Liver (tissue), 3 donors: ENCODE data around the gene LIFR.

ENCODE experiments used
- FOXA1 ChIP-seq: IDR thresholded peaks from 2 replicates; pipeline ENCODE4 v1.6.1; 2016; ENCODE audit warnings: antibody characterized with exemption
- FOXA2 ChIP-seq: IDR thresholded peaks from 2 replicates; pipeline ENCODE4 v1.6.1; 2016; ENCODE audit warnings: antibody characterized with exemption
- GABPA ChIP-seq, 2 donors: IDR thresholded peaks in 1 of 2; conservative IDR thresholded peaks in 1 of 2; 2 replicates each; pipeline ENCODE4 v1.6.1; 2016; ENCODE audit warnings: antibody characterized with exemption in 2 of 2, mild to moderate bottlenecking in 1 of 2, moderate library complexity in 1 of 2
- HNF4A ChIP-seq, 2 donors: conservative IDR thresholded peaks; 2 replicates each; pipeline ENCODE4 v1.6.1; 2016; ENCODE audit warnings: antibody characterized with exemption in 2 of 2, mild to moderate bottlenecking in 2 of 2
- JUND ChIP-seq, 2 donors: IDR thresholded peaks; 2 replicates each; pipeline ENCODE4 v1.6.1; 2016; ENCODE audit warnings: antibody characterized with exemption in 2 of 2
- MAX ChIP-seq: IDR thresholded peaks from 2 replicates; pipeline ENCODE4 v1.6.1; 2016; ENCODE audit warnings: antibody characterized with exemption
- RAD21 ChIP-seq, 2 donors: IDR thresholded peaks; 2 replicates each; pipeline ENCODE4 v1.6.1; 2016; ENCODE audit warnings: antibody characterized with exemption in 2 of 2, mild to moderate bottlenecking in 2 of 2
- SP1 ChIP-seq: IDR thresholded peaks from 2 replicates; pipeline ENCODE4 v1.6.1; 2018; ENCODE audit warnings: antibody characterized with exemption, mild to moderate bottlenecking
- TAF1 ChIP-seq: conservative IDR thresholded peaks from 2 replicates; pipeline ENCODE4 v1.6.1; 2016; ENCODE audit warnings: antibody characterized with exemption, mild to moderate bottlenecking
- YY1 ChIP-seq: IDR thresholded peaks from 2 replicates; pipeline ENCODE4 v1.6.1; 2016; ENCODE audit warnings: antibody characterized with exemption, mild to moderate bottlenecking
- ZBTB33 ChIP-seq: IDR thresholded peaks from 2 replicates; pipeline ENCODE4 v1.6.1; 2016; ENCODE audit warnings: antibody characterized with exemption
- TF ChIP-seq, protein P1 (sequence below): IDR thresholded peaks from 2 replicates; pipeline ENCODE4 v1.6.1; 2016; ENCODE audit warnings: antibody characterized with exemption
- TF ChIP-seq, protein P2 (sequence below): fragments of 150-350 bp; IDR thresholded peaks from 2 replicates; pipeline ENCODE4 v1.5.1; 2017; ENCODE audit warnings: improper control_type of control experiment, low read depth, low read length; ENCODE audit not compliant: missing input control
- TF ChIP-seq, protein P3 (sequence below): IDR thresholded peaks from 2 replicates; pipeline ENCODE4 v1.6.1; 2016; ENCODE audit warnings: antibody characterized with exemption, mild to moderate bottlenecking
- donor health status: healthy.
- donor health status: healthy.

DNA sequence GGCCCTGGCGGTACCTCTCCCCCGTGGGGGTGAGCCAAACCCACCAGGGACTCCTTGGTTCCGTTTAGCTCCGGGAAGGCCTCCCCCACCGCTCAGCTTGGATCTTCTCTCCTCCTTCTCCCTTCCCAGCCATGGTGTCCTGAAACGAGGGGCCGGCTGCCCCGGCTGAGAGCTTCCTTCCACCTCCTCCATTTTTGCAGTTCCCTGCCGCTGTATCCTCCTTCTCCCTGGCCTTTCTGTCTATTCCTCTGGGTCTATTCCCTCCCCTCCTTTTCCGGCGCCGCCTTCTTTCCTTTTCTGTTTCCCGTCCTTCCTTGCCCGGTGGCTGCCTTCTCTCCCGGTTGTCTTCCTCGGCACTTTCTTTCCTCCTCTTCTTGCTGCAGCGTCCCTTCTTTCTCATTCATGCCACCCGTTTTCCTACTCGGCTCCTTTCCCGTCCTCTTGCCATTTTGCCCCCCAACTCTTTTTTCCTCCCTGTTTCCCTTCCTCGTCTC is 110.4 kb downstream of the LIFR start:
- TF ChIP-seq, protein P1, sequence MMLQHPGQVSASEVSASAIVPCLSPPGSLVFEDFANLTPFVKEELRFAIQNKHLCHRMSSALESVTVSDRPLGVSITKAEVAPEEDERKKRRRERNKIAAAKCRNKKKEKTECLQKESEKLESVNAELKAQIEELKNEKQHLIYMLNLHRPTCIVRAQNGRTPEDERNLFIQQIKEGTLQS = no peak
- TF ChIP-seq FOXA1 (no peak), HNF4A (conservative IDR thresholded peaks at IDR 0.05) (no peak), SP1 (no peak), RAD21 (IDR thresholded peaks at IDR 0.05) (no peak), ZBTB33 (no peak), TAF1 (no peak), MAX (no peak), GABPA (IDR thresholded peaks at IDR 0.05 in 1 of 2, conservative IDR thresholded peaks at IDR 0.05 in 1 of 2) (no peak), FOXA2 (no peak), YY1 (no peak), JUND (IDR thresholded peaks at IDR 0.05) (no peak)
- TF ChIP-seq, protein P2, sequence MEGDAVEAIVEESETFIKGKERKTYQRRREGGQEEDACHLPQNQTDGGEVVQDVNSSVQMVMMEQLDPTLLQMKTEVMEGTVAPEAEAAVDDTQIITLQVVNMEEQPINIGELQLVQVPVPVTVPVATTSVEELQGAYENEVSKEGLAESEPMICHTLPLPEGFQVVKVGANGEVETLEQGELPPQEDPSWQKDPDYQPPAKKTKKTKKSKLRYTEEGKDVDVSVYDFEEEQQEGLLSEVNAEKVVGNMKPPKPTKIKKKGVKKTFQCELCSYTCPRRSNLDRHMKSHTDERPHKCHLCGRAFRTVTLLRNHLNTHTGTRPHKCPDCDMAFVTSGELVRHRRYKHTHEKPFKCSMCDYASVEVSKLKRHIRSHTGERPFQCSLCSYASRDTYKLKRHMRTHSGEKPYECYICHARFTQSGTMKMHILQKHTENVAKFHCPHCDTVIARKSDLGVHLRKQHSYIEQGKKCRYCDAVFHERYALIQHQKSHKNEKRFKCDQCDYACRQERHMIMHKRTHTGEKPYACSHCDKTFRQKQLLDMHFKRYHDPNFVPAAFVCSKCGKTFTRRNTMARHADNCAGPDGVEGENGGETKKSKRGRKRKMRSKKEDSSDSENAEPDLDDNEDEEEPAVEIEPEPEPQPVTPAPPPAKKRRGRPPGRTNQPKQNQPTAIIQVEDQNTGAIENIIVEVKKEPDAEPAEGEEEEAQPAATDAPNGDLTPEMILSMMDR = no peak
- TF ChIP-seq, protein P3, sequence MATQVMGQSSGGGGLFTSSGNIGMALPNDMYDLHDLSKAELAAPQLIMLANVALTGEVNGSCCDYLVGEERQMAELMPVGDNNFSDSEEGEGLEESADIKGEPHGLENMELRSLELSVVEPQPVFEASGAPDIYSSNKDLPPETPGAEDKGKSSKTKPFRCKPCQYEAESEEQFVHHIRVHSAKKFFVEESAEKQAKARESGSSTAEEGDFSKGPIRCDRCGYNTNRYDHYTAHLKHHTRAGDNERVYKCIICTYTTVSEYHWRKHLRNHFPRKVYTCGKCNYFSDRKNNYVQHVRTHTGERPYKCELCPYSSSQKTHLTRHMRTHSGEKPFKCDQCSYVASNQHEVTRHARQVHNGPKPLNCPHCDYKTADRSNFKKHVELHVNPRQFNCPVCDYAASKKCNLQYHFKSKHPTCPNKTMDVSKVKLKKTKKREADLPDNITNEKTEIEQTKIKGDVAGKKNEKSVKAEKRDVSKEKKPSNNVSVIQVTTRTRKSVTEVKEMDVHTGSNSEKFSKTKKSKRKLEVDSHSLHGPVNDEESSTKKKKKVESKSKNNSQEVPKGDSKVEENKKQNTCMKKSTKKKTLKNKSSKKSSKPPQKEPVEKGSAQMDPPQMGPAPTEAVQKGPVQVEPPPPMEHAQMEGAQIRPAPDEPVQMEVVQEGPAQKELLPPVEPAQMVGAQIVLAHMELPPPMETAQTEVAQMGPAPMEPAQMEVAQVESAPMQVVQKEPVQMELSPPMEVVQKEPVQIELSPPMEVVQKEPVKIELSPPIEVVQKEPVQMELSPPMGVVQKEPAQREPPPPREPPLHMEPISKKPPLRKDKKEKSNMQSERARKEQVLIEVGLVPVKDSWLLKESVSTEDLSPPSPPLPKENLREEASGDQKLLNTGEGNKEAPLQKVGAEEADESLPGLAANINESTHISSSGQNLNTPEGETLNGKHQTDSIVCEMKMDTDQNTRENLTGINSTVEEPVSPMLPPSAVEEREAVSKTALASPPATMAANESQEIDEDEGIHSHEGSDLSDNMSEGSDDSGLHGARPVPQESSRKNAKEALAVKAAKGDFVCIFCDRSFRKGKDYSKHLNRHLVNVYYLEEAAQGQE = no peak
